GM21576 (cell line): ENCODE results near the gene EID2B.

Experiments used
- ATAC-seq: cut with Tn5 transposase; IDR thresholded peaks from one replicate; pipeline ENCODE4 v1.9.1; 2021; ENCODE audit warnings: mild to moderate bottlenecking, moderate library complexity; ENCODE audit not compliant: unreplicated experiment

EID2B gene, protein sequence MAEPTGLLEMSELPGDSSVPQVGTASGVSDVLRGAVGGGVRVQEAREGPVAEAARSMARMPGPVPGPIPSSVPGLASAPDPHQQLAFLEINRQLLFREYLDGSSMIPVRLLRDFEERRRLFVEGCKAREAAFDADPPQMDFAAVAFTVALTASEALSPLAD

GRCh38 chr19:39532233-39533002, at the start of gene EID2B:
Gene EID2B, minus strand, starts transcription at chr19:39532852. Its CDS starts 50 bp downstream, at chr19:39532802.
- peak; percentile 81 for ATAC-seq

DNA sequence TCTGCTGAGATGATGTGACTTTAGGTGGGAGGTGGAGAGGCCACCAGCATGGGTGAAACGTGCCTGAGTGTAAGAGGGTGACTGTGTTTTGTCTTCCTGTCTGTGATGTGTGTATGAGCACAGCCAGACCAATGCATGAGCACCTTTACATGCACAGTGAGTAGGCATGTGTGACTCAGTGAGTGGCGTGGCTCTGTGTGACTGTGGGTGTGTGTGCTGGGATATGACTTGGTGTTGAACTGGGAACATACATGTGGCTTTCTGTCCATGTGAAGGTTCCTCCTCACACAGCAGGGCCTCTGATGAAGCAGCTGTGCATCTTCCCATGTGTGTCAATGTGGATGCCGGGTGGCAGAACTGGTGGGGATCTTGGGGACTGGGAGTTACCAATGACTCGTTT, 49.8 kb upstream of the EID2B start:
- no peak for ATAC-seq

GRCh38 chr19:39568604-39569003, 36.0 kb upstream of the EID2B start:
- ATAC-seq = no peak

GRCh38 chr19:39566064-39566463, 33.4 kb upstream of the EID2B start:
- ATAC-seq = no peak

DNA sequence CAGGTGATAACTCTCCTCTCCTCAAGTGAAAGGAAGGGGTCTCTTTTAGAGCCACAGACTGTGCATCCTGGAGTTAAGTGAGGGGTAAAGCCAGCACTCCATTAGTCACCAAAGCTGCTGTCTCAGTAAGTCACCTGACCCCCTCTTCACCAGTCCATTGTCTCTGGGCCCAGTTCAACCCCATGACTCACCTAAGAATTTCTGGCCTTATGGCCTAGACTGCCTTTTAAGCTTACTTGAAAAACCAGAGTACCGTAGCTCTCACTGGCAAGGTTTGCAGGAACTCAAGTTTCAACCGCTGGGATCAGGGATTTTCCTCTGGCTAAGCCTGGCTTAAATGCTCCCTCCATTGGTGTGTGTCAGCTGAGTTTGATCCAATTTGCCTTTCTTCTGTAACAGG, 30.8 kb upstream of the EID2B start:
- ATAC-seq = no peak

GRCh38 chr19:39558624-39559117, 26.0 kb upstream of the EID2B start:
- ATAC-seq = no peak

DNA sequence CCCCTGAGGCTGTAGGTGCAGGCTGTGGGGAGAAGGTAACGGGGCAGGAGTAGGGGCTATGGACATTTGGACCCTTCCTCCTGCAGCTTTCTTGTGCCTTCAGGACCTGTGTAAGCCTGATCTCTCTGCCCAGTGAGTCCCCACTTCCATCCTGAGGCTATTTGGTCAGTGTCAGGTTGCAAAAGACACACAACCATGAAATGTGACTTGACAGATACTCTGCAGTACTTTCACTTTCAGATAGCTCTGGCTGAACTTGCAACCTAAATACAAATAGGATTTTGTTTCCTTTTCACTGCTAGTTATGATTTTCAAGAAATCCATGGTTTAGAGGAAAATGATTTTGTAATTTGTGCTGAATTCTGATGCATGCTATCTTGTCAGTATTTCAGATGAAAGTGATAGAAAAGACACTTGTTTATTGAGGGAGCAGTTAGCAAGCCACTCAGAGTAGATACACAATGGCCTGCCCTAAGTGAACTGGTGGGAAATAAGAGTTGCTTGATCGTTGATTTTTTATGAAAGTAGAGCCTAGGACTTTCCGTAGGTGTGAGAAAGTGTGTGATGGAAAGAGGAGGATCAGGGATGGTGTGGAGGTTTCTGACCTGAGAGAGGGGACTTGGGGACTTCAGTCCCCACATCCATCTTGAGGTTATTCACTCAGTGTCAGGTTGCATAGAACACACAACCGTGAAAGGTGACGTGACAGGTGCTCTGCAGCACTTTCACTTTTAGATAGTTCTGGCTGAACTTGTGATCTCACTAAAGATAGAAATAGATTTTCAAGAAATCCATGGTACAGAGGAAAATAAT, 25.4 kb upstream of the EID2B start:
- no peak for ATAC-seq

- no peak for ATAC-seq
These were observed 23.2 kb upstream of the EID2B start for GRCh38 chr19:39555883-39556282.

GRCh38 chr19:39554701-39555311, 22.2 kb upstream of the EID2B start:
- ATAC-seq = no peak

- no peak for ATAC-seq
These were observed 20.5 kb upstream of the EID2B start for GRCh38 chr19:39553082-39553652.

DNA sequence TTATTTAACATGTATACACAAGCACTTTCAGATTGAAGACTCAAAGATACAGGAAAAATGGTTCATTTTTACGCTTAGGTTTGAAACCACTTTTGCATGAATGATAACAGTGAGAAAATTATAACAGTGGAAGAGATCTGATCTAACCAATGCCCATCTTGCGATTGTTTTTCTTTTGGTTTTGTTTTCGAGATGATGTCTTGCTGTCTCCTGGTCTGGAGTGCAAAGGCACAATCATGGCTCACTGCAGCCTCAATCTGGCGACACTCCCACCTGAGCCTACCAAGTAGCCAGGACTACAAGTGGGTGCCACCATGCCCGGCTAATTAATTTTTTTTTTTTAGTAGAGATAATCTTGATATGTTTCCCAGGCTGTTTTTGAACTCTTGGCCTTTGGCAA, 17.5 kb upstream of the EID2B start:
- no peak for ATAC-seq

DNA sequence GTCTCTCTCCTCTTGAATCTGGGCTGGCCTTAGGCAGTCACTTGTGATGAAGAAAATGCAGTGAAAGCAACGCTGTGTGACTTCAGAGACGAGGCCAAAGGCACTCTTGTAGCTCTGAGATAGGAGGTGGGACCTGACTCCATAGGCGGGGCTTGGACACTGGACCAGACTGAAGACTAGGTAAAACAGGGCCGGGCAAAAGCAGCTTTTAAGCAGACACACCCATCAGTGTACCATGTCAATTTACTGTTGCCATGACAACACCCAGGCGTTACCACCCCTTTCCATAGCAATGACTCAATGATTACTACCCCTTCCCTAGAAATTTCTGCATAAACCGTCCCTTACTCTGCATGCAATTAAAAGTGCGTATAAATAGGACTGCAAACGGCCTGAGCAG, 13.9 kb upstream of the EID2B start:
- ATAC-seq = no peak

GRCh38 chr19:39544911-39545310, 12.3 kb upstream of the EID2B start:
- no peak for ATAC-seq

DNA sequence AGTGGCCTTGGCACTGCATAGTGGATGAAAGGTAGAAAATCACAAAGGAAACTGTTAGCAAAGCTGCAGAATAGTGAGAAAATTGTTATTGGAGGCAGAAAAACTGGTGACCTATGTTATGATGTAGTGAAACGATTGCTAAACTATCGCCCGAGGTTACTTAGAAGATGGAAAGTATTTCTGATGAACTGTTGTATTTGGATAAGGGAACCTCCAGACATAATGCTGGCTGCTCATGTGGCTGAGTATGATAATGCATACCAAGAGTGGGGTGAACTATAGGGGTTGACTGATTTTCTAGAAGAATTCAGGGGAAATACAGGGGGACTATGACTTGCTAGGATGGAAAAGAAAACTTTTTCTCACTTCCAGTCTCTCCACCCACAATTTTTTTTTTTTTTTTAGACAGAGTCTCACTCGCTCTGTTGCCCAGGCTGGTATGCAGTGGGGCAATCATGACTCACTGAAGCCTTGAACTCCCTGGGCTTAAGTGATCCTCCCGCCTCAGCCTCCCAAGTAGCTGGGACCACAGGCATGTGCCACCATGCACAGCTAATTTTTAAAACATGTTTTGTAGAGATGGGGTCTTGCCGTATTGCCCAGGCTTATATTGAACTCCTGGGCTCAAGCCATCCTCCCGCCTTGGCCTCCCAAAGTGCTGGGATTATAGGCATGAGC, 11.7 kb upstream of the EID2B start:
- ATAC-seq = no peak

DNA sequence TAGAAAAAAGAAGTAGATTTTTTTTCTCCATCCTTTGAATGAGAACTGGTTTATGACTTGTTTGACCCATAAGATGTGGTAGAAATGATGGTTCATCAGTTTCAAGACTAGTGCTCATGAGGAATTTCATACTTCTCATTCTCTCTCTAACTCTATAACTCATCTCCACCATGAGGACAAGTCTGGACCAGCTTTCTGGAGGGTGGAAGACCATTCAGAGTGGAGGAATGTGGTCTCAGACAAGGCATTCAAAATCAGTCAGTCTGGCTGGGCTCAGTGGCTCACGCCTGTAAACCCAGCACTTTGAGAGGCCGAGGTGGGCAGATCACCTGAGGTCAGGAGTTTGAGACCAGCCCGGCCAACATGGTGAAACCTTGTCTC, 10.8 kb upstream of the EID2B start:
- ATAC-seq = no peak

DNA sequence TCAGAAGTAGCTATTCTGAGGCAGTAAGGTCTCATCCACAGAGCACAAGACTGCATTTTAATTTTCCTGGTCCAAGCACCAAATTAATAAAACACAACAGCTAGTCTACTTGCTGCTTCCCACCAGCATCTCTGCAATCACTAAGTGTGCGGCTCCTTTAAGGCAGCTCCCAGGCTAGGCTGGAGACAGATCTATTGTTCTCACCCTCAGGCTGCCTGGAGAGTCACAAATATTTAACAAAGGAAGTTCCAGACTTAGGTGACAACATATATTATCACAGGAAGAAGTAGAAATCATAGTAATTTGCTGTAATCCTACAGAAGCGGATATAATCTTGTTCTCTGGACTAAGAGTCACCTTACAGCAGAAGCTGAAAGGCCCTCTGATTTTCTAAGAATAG, 9.6 kb upstream of the EID2B start:
- no peak for ATAC-seq

GRCh38 chr19:39540333-39540673, 7.7 kb upstream of the EID2B start:
- ATAC-seq = no peak

GRCh38 chr19:39539518-39540332, 7.1 kb upstream of the EID2B start, which contains the start of gene EID2:
Gene EID2, minus strand, starts transcription at chr19:39540161. Its CDS starts 82 bp downstream, at chr19:39540079.
- ATAC-seq = peak; percentile 84

DNA sequence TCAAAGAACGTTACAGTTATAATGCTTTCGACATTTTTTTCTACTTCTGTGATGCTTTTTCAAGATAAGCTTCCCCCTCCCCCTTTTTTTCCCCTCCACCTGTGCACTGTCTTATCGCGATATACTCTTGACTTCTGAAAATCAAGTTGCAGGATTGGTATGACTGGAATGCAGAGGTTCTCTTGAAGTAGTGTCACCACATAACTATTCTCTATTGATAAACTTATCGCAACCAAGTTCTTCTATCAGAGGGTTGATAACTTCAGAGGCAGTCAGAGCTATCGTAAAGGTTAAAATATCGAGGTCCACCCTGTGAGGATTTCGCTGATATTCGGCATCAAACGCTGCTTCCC, 6.5 kb upstream of the EID2B start:
- no peak for ATAC-seq

DNA sequence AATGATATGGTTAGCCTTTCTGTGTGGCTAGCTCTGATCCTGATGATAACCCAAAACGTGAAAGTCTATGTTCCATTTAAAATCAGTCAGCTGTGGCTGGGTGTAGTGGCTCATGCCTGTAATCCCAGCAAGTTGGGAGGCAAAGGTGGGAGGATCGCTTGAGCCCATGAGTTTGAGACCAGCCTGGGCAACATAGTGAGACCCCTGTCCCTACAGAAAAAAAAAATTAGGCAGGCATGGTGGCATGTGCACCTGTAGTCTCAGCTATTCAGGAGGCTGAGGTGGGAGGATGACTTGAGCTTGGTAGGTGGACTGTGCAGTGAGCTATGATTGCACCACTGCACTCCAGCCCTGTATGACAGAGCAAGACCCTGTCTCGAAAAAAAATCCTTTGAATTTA, 1.1 kb upstream of the EID2B start:
- ATAC-seq = no peak
